Occipital lobe (tissue), 2 donors: ENCODE data around the gene ELOVL5. TPM values are rescaled to one million over a fixed set of nuclear protein-coding genes. Genes with fewer than 3 reads are reported as not detected.

Experiments
- DNase-seq: peaks from one replicate; lab custom pipeline; 2025; lab: John Stamatoyannopoulos, UW
- total RNA-seq: library from RNA; depleted of rRNA; stranded (reverse); fragments of >200 nt; gene quantifications from one replicate; pipeline ENCODE4 v1.2.3, GENCODE V29; 2014

ELOVL5 gene
- total RNA-seq, 1 donor from 2014 or later, result 54.1 TPM

- DNase-seq, result no peak
Measured at GRCh38 chr6:53280207-53280606, 68.5 kb downstream of the ELOVL5 start.

- DNase-seq, result no peak
Measured at GRCh38 chr6:53279293-53279692, 69.5 kb downstream of the ELOVL5 start.

GRCh38 chr6:53273370-53273769, 75.4 kb downstream of the ELOVL5 start:
- DNase-seq, result no peak

- no peak for DNase-seq
Measured at GRCh38 chr6:53269827-53270226, 78.9 kb downstream of the ELOVL5 start.

GRCh38 chr6:53268858-53269608, 79.7 kb downstream of the ELOVL5 start:
- DNase-seq, result no peak

- DNase-seq, result no peak
Measured at GRCh38 chr6:53266553-53267090, 82.1 kb downstream of the ELOVL5 start.

GRCh38 chr6:53264915-53265607, 83.7 kb downstream of the ELOVL5 start:
- DNase-seq, result no peak

- DNase-seq, result no peak
Measured at GRCh38 chr6:53264337-53264736, 84.4 kb downstream of the ELOVL5 start.

- DNase-seq, result no peak
Measured at GRCh38 chr6:53263917-53264316, 84.8 kb downstream of the ELOVL5 start.

GRCh38 chr6:53259860-53260580, 88.7 kb downstream of the ELOVL5 start:
- no peak for DNase-seq

- no peak for DNase-seq
Measured at GRCh38 chr6:53258774-53259155, 90.0 kb downstream of the ELOVL5 start.

GRCh38 chr6:53258076-53258773, 90.5 kb downstream of the ELOVL5 start:
- DNase-seq, result no peak

- DNase-seq, result no peak
Measured at GRCh38 chr6:53257533-53257932, 91.2 kb downstream of the ELOVL5 start.

- no peak for DNase-seq
Measured at GRCh38 chr6:53257001-53257400, 91.7 kb downstream of the ELOVL5 start.

GRCh38 chr6:53252177-53252692, 96.5 kb downstream of the ELOVL5 start:
- DNase-seq, result no peak

GRCh38 chr6:53251033-53251672, 97.6 kb downstream of the ELOVL5 start:
- no peak for DNase-seq

GRCh38 chr6:53250176-53251032, 98.3 kb downstream of the ELOVL5 start:
- no peak for DNase-seq

- no peak for DNase-seq
Measured at GRCh38 chr6:53246924-53247323, 101.8 kb downstream of the ELOVL5 start.

- DNase-seq, result no peak
Measured at GRCh38 chr6:53244958-53245357, 103.8 kb downstream of the ELOVL5 start.

- DNase-seq, result no peak
Measured at GRCh38 chr6:53244399-53244931, 104.3 kb downstream of the ELOVL5 start.
